ENCODE measurements around the gene REV3L. TPM values are rescaled to one million over a fixed set of nuclear protein-coding genes. Genes with fewer than 3 reads are reported as not detected.

The REV3L gene
- total RNA-seq, 2 experiments from 2014 or later, result 20.1 to 27.6 TPM

DNA sequence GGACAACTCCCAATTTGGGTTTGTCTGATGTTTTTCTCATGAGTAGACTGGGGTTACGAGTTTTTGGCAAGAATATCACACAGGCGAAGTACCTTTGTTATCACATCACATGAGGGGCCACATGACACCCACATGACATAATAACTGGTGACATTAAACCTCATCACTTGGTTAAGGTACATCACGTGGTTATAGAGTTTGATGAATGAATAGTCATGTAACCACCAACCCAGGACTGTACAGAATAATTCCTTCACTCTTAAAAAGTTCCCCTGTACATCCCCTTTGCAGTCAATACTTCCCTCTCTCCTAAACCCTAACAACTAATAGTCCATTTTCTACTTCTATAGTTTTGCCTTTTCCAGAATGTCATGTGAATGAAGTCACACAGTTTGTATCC, 83.4 kb downstream of the REV3L start:
- ChIA-PET CTCF (no interaction called here), POLR2A (no interaction called here)
- peaks cover 2% of the 10 kb centered on the region for H3K4me1 Mint-ChIP-seq (ENCODE audit: low read depth)
- H3K4me3 Mint-ChIP-seq, result no peak overlapping the region
- intact Hi-C loops (cut with micrococcal nuclease), result no loop called here
- H3K36me3 Mint-ChIP-seq (ENCODE audit: low read depth), result peaks cover 36% of the 10 kb centered on the region
- H3K27ac Mint-ChIP-seq, result no peak overlapping the region
- no peaks in the 10 kb centered on the region for H3K9me3 Mint-ChIP-seq
- H3K27me3 Mint-ChIP-seq, result no peaks in the 10 kb centered on the region
- no peak for ATAC-seq
- no peak for TF ChIP-seq CTCF (IDR thresholded peaks at IDR 0.05)
- peak; percentile 8 for DNase-seq

- CTCF ChIA-PET, result no interaction called here
- H3K4me3 Mint-ChIP-seq, result no peak overlapping the region
- ATAC-seq (no peak), DNase-seq (no peak)
- H3K9me3 Mint-ChIP-seq, result no peaks in the 10 kb centered on the region
- intact Hi-C loops (cut with micrococcal nuclease), result no loop called here
- no peak for TF ChIP-seq CTCF (IDR thresholded peaks at IDR 0.05)
- POLR2A ChIA-PET, result no interaction called here
- H3K27me3 Mint-ChIP-seq, result no peaks in the 10 kb centered on the region
- peaks cover 31% of the 10 kb centered on the region for H3K36me3 Mint-ChIP-seq (ENCODE audit: low read depth)
- no peaks in the 10 kb centered on the region for H3K4me1 Mint-ChIP-seq (ENCODE audit: low read depth)
- H3K27ac Mint-ChIP-seq, result no peak overlapping the region
Observed at GRCh38 chr6:111388681-111389080, 94.3 kb downstream of the REV3L start.

DNA sequence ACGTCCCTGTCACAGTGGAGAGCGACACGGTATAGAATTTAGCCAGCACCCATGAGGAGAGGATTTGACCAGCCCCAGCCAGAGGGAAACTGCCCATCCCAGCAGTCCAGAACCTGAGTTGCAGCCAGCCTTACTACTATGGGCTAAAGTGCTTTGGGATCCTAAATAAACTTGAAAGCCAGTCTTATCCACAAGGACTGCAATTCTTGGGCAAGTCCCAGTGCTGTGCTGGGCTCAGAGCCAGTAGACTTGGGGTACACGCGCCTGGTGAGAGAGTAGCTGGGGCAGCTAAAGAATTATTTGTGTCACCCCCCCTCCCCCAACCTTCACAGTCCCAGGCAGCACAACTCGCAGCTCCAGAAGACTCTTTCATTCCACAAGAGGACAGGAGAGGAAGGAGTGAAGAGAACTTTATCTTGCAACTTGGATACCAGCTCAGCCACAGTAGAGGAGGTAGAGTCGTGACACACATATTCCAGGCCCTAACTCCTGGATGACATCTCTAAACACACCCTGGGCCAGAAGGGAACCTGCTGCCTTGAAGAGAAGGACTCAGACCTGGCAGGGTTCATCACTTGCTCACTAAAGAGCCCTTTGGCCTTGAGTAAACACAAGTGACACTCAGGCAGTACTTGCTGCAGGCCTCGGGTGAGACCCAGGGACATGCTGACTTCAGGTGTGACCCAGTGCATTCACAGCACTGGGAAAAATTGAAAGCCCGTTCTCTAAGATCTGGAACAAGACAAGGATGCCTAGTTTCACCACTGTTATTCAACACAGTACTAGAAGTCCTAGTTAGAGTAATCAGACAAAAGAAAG, 100.3 kb downstream of the REV3L start:
- intact Hi-C loops (cut with micrococcal nuclease), result no loop called here
- POLR2A ChIA-PET, result no interaction called here
- TF ChIP-seq CTCF (IDR thresholded peaks at IDR 0.05), result no peak
- H3K27ac Mint-ChIP-seq, result no peak overlapping the region
- H3K9me3 Mint-ChIP-seq, result no peaks in the 10 kb centered on the region
- no peaks in the 10 kb centered on the region for H3K27me3 Mint-ChIP-seq
- no peak for DNase-seq
- no peaks in the 10 kb centered on the region for H3K4me1 Mint-ChIP-seq (ENCODE audit: low read depth)
- no peak overlapping the region for H3K4me3 Mint-ChIP-seq
- no peak for ATAC-seq
- CTCF ChIA-PET, result no interaction called here
- peaks cover 34% of the 10 kb centered on the region for H3K36me3 Mint-ChIP-seq (ENCODE audit: low read depth)

DNA sequence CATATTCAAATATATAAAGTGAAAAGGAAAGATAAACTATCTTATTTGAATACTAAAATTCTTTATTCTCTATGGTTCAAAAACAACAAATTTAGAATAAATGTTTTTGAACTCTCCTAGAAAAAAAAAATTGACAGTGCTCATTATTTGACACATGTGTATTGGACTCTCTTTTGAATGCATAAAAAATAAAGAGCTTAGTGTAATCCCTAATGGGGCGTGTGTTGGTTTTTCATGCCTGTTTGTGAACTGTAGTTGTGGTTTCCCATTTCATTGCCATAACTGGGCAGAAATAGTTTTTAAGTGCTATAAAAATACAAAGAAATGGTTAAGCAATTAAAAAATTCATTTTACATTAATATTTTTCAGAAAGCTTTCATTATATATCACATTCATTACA, 101.3 kb downstream of the REV3L start:
- DNase-seq (no peak), ATAC-seq (no peak)
- Mint-ChIP-seq H3K27ac (no peak overlapping the region), H3K4me3 (no peak overlapping the region), H3K27me3 (no peaks in the 10 kb centered on the region), H3K4me1 (ENCODE audit: low read depth) (no peaks in the 10 kb centered on the region), H3K36me3 (ENCODE audit: low read depth) (peaks cover 26% of the 10 kb centered on the region), H3K9me3 (no peaks in the 10 kb centered on the region)
- intact Hi-C loops (cut with micrococcal nuclease), result no loop called here
- CTCF ChIA-PET, result interaction anchor here (1.0 kb wide), 1 partner anchor 123 kb away, joined by 5 read pairs; a partner anchor contains a TSS
- POLR2A ChIA-PET, result no interaction called here
- no peak for TF ChIP-seq CTCF (IDR thresholded peaks at IDR 0.05)

DNA sequence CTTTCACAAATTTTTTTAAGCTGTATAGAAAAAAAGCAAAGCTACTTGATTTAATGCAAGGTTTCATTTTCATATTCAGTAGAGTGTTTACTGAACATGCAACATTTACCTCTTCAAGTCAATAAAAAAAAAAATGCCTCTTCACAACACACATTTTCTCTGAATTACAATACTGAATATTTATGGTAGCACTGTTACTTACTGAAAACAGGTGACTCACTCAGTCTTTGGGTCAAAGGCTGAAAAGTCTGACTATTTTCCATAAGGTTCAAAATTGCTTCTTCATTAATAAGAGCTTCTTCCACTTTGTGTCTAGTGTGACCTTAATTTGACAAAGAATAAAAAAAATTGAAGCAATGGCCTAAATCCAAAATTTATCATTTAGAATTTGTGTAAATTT, 101.9 kb downstream of the REV3L start:
- H3K4me1 Mint-ChIP-seq (ENCODE audit: low read depth), result no peaks in the 10 kb centered on the region
- no peak for ATAC-seq
- no peak overlapping the region for H3K27ac Mint-ChIP-seq
- no peaks in the 10 kb centered on the region for H3K27me3 Mint-ChIP-seq
- ChIA-PET POLR2A (interaction anchor here (0.6 kb wide), 1 partner anchor 274 kb away, joined by 4 read pairs; no protein-coding TSS in a partner anchor), CTCF (interaction anchor here (1.0 kb wide), 1 partner anchor 122 kb away, joined by 5 read pairs; a partner anchor contains a TSS)
- no peak overlapping the region for H3K4me3 Mint-ChIP-seq
- peaks cover 29% of the 10 kb centered on the region for H3K36me3 Mint-ChIP-seq (ENCODE audit: low read depth)
- intact Hi-C loops (cut with micrococcal nuclease), result no loop called here
- TF ChIP-seq CTCF (IDR thresholded peaks at IDR 0.05), result no peak
- no peak for DNase-seq
- H3K9me3 Mint-ChIP-seq, result no peaks in the 10 kb centered on the region

Measured in activated CD8-positive, alpha-beta T cell treated with anti-CD3 and anti-CD28 coated beads for 36 hours (primary cell).